Inferior parietal cortex (tissue), 1 donor: ENCODE data around the gene LSS.
"Not testable (repeated sequence)": the region's sequence is repeated elsewhere in the genome, so short reads cannot be mapped to it uniquely, and the experiment has no call there.

ENCODE experiments used
- DNase-seq: peaks from one replicate; pipeline ENCODE4 v3.0.0-alpha.2; 2016; ENCODE audit errors: extremely low spot score

Gene LSS

DNA sequence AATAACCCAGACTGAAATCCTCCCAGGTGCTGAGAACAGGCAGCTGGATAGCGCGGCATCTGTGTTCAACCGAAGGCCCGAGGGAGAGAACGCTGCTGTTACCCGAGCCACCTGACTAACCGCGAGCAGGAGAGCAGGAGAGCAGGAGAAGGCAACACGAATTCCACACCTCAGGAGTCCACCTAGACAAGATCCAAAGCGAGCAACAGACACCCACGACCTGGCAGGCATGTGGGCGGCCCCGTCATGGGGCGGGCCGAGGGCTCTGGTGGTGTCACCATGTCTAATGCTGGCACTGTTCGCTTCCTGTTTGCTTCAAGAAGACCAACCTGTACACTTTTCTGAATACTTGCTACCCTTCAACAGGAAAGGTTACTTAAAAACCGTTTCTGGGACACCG lies 23.4 kb downstream of the LSS start:
- DNase-seq, result no peak

DNA sequence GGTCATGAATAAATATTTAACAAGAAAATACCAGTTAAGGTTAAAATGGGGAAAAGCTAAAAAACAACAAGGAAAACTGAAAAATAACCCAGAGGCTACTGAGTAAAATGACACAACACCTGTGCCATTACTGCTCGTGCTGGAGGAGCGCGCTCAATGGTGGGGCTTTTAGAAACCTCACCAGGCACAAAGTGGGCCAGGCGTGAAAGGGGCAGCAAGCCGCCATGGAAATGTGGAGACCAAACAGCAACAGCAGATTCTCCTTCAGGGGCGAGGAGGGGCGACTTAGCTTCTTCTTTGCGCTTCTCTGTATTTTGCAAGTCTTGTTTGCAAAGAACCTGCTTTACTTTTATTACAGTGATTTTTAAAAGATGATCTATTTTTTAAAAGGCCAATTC lies 25.4 kb downstream of the LSS start:
- DNase-seq, result no peak

DNA sequence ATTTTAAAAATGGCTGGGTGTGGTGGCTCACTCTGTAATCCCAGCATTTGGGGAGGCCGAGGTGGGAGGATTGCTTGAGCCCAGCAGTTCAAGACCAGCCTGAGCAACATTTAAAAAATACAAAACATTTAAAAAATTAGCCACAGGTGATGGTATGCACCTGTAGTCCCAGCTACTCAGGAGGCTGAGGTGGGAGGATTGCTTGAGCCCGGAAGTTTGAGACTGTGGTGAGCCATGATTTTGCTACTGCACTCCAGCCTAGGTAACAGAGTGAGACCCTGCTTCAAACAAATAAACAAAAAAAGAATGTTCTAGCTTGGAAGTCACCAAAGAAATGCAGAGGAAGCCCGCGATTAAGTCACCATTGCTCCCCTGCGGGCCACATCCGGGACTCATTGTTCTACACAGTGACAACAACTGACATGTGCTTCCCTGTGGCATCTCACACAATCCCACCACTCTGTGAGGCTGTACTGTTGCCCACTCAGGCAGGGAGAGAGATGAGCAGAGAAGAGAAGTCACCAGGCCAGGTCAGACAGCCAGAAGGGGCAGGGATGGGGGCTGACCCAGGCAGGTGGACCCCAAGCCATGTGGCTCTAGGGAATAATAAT lies 25.9 kb downstream of the LSS start:
- no peak for DNase-seq

DNA sequence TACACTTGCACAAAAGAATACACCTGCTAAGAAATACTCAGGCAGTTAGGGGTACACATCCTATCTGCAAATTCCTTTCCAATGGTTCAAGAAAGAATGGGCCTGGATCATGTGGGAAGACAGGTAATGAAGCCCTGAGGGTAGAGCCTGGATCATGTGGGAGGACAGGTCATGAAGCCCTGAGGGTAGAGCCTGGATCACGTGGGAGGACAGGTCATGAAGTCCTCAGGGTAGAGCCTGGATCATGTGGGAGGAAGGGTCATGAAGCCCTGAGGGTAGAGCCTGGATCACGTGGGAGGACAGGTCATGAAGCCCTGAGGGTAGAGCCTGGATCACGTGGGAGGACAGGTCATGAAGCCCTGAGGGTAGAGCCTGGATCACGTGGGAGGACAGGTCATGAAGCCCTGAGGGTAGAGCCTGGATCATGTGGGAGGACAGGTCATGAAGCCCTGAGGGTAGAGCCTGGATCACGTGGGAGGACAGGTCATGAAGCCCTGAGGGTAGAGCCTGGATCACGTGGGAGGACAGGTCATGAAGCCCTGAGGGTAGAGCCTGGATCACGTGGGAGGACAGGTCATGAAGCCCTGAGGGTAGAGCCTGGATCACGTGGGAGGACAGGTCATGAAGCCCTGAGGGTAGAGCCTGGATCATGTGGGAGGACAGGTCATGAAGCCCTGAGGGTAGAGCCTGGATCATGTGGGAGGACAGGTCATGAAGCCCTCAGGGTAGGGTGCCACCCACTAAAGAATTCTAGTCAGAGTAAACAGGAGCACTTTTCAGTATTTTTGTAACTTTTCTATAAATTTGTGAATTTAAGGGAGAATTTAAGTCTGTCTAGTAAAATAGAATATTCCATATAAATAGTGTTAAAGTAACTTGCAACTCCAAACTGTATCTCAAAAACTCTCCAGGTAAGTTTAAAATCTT lies 27.4 kb downstream of the LSS start:
- DNase-seq, result not testable (repeated sequence)

DNA sequence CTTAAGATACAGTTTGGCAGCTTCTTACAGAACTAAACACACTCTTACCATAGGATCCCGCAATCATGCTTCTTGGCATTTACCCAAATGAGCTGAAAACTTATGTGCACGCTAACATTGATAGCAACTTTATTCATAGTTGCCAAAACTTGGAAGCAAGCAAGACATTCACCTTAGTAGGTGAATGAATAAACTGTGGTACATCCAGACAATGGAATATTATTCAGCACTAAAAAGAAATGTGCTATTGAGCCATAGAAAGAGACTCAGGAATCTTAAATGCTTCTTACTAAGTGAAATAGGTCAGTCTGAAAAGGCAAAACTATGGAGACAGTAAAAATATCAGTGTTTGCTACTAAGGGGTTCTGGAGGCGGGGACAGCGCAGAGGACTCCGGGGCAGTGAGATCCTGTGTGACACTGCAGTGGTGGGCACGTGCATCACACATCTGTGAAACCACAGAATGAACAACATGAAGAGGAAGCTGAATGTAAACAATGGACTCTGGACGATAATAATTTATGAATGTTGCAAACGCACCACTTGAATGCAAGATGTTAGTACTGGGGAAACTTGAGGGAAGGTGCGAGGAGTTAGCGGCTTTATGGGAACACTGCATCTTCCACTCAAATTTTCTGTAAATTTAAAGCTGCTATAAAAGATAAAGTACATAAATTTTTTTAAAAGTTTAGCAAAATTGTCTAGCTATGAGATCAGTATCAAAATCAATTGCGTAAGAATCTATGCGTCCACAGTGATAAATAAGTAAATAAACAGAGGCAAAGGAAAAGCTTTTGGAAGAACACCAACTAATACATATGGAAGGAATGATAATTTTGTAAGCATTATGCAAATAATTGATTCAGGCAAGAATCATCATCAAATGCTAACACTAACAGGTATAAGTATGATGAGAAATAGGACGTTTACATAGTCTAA lies 28.9 kb downstream of the LSS start:
- no peak for DNase-seq

DNA sequence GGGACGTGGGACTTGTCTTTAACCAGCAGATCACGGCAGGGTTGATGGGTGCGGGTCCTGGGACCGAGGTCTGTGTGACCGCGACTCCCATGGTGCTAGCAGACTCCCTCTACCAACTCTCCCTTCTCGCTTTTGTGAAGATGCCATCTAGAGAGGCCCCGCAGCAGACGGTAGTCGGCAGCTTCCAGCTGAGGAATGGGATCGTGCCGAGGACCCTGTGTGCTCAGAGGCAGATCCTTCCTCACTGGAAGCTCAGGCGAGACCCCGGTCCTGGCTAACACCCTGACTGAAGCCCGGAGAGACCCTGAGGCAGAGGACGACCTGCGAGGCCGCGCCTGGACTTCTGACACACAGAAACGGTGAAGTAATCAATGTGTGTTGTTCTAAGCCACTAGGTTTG lies 31.8 kb downstream of the LSS start:
- DNase-seq, result no peak

DNA sequence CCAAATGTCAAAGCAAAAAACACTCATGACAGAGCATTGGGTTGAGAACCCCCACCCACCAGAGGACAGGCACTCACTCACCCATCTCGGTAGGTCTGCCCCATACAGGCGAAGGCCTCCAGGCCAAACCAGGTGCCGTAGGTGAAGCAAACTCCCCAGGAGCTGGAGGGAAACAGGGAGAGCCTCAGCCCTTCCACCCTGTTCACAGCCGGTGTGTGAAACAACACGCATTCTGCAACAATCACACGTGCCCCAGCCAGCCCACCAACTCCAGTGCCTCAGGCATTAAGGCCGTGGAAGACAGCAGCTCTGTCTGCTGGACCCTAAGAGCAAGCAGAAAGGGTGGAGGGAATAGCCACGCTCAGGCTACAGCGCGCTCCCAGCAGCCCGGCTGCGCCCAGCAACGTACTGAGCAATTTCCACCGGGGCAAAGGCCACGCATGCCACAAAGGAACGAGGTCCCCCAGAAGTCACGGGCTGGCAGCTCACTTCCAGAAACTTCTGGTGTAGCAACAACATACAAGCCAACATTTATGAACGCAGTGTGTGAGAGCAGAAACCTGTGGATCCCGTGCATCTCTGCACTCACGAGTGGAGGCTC lies 32.9 kb downstream of the LSS start:
- no peak for DNase-seq

DNA sequence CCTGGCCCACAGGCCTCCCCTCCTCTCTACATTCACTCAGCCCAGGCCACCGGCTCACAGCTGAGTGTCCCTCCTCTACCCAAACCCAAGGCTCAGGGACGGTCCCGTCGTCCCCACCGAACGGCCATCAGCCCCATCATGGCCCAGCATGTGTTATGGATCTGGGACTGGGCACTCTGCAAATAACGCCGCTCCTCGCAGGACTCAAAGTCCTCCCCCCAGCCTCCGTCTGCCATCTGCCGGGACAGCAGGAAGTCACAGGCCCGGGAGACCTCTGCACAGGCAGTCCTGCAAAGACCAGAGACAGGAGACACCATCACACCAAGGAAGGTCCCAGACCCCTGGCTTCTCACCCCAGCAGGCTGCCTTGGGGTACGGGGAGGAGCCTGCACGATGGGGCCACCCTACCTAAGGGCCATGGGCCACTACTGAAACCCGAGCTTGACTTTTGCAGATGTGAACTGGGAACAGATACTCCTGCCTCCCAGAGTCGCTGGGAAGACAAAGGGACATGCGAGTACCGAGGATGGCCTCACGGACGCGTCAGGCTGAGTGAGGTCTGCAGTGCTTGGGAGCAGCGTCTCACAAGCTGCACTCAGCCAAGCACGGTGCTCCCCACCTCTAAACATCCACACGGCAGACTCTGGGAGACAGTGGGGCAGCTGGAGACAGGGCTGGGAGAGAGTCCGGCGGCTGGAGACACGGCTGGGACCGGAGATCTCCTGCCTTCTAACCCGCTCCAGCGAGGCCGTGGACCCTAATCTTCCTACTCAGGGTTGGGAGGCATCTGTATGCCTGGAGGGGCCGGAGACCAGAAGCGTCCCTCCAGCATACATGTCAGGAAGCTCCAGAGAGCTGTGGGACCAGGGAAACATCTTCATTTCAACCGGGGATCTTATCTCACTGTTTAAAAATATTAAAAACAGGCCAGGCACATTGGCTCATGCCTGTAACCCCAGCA lies 33.9 kb downstream of the LSS start:
- DNase-seq, result no peak

DNA sequence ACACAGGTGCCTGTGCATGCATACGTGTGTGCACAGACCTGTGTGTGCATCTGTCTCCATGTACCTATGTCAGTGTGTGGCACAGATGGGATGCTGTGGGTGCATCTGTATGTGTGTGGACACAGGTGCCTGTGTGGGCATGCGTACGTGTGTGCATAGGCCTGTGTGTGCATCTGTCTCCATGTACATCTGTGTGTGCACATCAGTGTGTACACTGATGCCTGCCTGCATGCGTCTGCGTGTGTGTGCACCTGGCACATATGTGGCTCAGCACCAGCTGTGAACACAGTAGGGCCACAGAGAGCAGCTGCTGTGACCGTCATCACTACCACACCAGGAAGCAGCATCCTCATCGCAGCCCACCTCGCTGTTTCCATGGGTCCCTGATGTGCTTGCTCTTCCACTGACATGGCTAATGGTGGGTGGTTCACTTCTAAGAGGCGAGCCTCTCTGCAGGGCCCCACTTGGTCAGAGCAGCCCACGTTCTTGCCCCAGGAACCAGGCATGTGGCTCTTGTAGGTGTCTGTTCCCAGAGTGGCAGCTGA lies 34.7 kb downstream of the LSS start:
- no peak for DNase-seq

DNA sequence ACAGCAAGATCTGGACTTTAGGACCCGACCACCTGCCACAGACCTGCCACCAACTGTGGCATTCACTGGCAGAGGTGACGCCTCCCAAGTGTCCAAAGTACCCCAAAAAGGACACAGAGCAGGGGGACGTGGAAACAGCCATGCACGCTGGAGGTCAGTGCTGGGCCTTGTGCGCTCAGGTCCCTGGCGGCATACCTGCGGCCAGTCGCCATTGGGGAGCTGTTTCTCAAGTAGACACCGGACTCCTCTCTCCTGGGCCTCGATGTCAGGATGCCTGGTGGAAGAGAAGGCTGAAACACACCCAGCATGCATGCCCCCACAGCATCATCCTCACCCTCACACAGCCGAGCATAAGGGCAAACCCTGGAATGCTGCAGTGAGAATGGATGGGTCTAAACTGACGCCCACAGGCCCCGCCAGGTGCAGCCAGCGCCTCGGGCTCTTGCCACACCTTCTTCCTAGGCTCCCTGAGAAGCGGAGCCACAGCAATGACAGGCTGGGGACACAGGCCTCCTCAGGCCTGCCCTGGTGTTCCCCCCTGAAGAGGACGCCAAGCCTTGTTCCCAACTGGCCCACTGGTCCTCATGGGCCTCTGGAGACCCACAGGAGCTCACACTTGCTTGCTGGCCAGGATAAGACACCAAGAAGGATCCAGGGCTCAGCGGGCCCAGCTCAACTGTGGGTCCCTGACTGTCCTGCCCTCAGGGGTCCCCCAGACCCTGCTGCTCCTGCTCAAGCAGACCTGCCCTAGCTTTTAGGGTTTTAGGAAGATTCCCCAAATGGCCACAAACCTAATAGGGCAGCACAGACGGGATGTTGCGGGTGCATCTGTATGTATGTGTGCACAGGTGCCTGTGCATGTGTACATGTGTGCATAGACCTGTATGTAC lies 36.6 kb downstream of the LSS start:
- no peak for DNase-seq

DNA sequence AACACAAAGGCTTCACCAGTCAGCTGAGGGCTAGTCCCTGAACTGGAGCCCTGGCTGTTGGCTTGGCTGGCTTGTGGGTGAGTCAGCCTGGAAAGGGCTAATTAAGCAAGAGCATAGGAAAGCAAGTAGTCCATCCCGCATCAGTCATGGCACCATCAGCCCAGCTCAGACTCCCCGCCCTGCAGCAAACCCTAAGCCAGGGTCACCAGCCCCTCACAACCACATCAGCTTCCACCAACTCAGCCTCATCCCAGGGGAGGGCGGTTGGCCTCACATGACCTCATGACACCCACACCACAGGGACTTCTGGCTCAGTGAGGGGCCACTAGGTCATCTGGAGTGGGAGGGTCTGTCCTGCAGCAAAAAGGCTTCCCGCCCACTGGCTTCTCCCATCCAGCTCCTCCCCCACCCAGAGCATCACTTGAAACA lies 37.3 kb downstream of the LSS start:
- DNase-seq, result no peak

DNA sequence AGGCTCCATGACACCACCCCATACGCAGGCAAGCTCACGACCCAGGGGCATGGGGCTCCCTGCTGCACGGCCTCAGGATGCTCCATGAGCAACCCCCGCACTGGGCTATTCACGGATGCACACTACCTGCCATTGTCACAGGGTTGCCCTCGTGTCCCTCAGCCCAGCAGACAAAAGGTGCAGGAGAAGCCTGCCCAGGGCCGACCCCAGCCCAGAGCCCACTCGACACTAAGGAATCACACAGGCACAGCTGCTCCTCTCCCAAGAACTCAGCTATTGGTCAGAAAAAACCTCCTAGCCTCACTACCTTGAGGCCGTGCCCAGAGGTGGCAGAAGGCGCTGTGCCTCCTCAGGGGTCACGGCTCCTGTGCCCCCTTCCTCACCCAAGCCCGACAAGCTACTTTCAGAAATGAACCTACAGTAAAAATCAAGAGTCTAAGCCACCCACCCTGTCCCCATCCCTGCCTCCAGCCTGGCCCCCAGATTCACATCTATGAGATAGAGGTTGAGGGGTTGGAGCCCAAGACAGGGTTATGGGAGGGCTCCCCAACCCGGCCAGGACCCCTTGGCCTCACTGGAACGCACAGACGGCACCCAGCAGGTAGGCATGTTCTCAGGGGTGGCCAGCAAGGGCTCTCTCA lies 38.0 kb downstream of the LSS start:
- no peak for DNase-seq

DNA sequence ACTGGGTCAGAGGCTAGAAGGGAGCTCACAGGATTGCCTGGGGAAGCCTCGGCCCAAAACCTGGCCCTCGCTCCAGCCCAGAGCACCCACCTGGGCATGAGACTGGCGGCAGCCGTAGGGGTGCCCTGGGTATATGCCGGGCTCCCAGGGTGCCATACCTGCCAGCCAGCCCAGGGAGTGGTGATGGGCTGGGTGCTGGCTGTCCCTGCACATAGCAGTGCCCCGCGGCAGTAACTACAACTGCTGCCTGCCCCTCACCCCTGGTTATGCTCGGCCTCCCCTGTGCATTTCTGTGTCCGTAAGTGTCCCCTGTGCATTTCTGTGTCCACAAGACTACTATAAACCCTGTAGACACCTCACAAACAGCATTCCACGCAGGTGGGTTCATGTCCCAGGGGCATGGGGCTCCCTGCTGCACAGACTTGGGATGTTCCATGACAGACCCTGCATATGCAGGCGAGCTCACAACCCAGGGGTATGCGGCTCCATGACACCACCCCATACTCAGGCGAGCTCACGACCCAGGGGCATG lies 38.5 kb downstream of the LSS start:
- DNase-seq, result no peak

DNA sequence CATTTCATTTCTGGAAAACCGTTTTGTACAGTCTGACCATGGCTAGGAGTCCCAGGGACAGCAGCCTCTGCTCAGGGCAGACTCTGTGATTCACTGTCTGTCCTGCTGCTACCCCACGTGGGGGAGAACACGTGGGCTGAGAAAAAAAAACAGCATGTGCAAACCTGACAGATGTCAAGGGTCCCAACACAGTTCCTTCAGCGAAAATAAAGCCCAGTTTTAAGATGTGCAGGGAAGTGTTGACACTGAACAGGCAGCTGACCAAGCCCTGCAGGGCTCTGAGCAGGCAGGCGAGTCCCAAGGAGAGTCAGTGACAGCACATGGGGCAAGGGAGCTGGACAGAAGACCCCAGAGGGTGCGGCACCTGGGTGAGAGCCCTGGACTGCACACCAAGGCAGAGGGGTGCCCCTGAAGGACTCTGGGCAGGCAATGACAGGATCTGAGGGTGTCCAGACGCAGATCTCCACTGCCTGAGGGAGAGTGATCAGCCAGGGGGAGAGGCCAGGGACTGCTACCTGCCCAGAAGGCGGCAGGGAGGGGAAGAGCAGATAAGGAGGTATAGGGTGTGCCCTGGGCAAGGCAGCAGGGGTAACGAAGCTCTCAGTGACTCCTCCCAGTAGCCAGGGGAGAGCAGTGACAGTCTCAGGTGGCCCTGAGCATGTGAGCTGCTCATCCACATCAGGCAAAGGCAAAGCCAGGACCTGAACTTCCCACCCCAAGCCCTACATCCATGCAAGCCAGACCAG lies 39.2 kb downstream of the LSS start:
- DNase-seq, result no peak

DNA sequence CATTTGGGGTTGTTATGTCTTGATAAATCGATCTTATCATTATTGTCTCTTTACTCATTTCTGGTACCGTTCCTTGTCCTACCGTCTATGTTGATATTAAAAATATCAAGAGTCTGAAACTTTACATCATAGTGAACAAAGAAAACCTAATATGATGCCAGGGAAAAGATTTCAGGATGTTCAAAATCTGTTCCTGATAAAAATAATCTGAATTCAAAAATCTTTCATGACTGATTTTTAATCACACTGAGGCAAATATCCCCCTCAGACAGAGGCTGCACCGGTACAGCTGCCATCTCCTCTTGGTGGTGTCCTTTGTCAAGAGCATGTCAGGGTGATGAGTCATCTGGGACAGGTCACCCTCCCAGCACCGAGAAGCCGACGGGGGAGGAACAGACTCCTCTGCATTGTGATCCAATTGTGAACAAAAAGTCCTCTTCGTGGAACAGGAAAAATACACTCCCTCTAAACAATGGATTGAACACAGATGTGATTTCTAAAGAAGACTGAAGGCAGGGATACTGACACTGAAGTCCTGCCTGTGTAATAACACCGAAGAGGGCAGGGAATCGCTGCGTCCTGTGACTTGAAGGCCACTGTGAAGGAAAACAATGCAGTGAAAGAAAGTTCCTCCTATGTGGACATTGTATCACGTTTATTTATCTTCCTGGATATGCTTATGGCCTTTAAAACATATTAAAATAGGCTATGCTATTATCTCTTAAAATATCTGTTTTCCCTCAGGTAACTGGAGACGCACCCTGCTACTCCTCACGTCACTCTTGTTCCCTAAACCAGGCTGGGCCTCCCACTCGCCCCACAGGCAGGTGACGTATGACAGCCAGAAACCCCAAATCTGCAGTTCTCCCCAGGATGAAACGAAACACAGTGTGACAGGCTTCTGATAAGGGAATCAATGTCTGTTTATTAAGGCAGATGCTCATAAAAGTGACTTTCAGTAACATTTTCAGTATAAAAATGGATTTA lies 40.1 kb downstream of the LSS start:
- DNase-seq, result peak; percentile 67

DNA sequence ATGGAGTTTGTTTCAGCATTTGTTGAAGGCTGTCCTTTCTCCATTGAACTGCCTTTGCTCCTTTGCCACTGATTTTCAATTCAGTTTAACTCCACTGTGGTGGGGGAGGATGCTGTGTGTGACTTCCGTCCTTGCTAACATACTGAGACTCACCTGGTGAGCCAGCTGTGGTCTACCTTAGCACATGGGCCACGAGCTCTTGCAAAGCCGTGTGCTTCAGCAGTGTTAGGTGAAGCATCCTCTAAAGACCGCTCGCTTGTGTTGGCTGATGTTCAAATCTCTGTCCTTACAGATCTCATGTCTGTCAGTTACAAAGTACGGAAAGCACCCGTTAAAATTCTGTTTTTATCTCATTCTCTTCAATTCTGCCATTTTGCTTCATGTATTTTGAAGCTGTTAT lies 40.8 kb downstream of the LSS start:
- no peak for DNase-seq

DNA sequence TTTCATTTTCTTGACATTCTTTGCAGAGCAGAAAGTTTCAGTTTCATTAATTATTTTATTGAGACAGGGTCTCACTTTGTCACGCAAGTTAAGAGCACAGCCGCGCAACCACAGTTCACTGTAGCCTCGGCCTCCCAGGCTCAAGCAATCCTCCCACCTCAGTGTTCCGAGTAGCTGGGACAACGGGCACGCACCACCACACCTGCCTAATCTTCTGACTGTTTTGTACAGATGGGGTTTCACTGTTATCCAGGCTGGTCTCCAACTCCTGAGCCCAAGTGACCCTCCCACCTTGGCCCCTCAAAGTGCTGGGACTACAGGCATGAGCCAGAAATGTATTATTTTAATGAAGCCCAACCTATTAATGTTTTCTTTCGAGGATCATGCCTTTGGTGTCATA lies 41.3 kb downstream of the LSS start:
- DNase-seq, result no peak
